ENCODE measurements around the gene DPYSL5.

The DPYSL5 gene

GRCh38 chr2:26843041-26843440 lies 4.9 kb upstream of the DPYSL5 start:
- DNase-seq (ENCODE audit: low read depth, low spot score), result no peak
- H3K27ac ChIP-seq, result no peak overlapping the region

GRCh38 chr2:26845021-26845420 lies 2.9 kb upstream of the DPYSL5 start:
- DNase-seq (ENCODE audit: low read depth, low spot score), result no peak
- no peak overlapping the region for H3K27ac ChIP-seq

- no peak for DNase-seq (ENCODE audit: low read depth, low spot score)
- no peak overlapping the region for H3K27ac ChIP-seq
Observed at GRCh38 chr2:26846334-26847306, 1.3 kb upstream of the DPYSL5 start.

GRCh38 chr2:26847307-26847654 lies 651 bp upstream of the DPYSL5 start:
- H3K27ac ChIP-seq, result no peak overlapping the region
- DNase-seq (ENCODE audit: low read depth, low spot score), result no peak

- no peak for DNase-seq (ENCODE audit: low read depth, low spot score)
- H3K27ac ChIP-seq, result no peak overlapping the region
Observed at GRCh38 chr2:26848336-26849055, 564 bp downstream of the DPYSL5 start.

GRCh38 chr2:26849056-26849999 lies 1.4 kb downstream of the DPYSL5 start:
- no peak overlapping the region for H3K27ac ChIP-seq

GRCh38 chr2:26850000-26850431 lies 2.1 kb downstream of the DPYSL5 start:
- no peak for DNase-seq (ENCODE audit: low read depth, low spot score)
- no peak overlapping the region for H3K27ac ChIP-seq

More at GRCh38 chr2:26849056-26849999, 1.4 kb downstream of the DPYSL5 start:
- DNase-seq (ENCODE audit: low read depth, low spot score), result no peak

GRCh38 chr2:26850505-26850904 lies 2.6 kb downstream of the DPYSL5 start:
- H3K27ac ChIP-seq, result no peak overlapping the region
- DNase-seq (ENCODE audit: low read depth, low spot score), result no peak

- H3K27ac ChIP-seq, result no peak overlapping the region
- DNase-seq (ENCODE audit: low read depth, low spot score), result no peak
Observed at GRCh38 chr2:26852405-26853306, 4.7 kb downstream of the DPYSL5 start.

- no peak for DNase-seq (ENCODE audit: low read depth, low spot score)
- no peak overlapping the region for H3K27ac ChIP-seq
Observed at GRCh38 chr2:26853751-26854150, 5.8 kb downstream of the DPYSL5 start.

GRCh38 chr2:26854283-26854827 lies 6.4 kb downstream of the DPYSL5 start:
- no peak for DNase-seq (ENCODE audit: low read depth, low spot score)
- no peak overlapping the region for H3K27ac ChIP-seq

GRCh38 chr2:26855466-26855865 lies 7.5 kb downstream of the DPYSL5 start:
- no peak overlapping the region for H3K27ac ChIP-seq
- no peak for DNase-seq (ENCODE audit: low read depth, low spot score)

- DNase-seq (ENCODE audit: low read depth, low spot score), result no peak
- H3K27ac ChIP-seq, result no peak overlapping the region
Observed at GRCh38 chr2:26859622-26860021, 11.7 kb downstream of the DPYSL5 start.

GRCh38 chr2:26860211-26860850 lies 12.4 kb downstream of the DPYSL5 start:
- DNase-seq (ENCODE audit: low read depth, low spot score), result no peak
- H3K27ac ChIP-seq, result no peak overlapping the region

- no peak overlapping the region for H3K27ac ChIP-seq
- no peak for DNase-seq (ENCODE audit: low read depth, low spot score)
Observed at GRCh38 chr2:26861610-26862224, 13.8 kb downstream of the DPYSL5 start.

GRCh38 chr2:26864226-26864625 lies 16.3 kb downstream of the DPYSL5 start:
- no peak for DNase-seq (ENCODE audit: low read depth, low spot score)
- no peak overlapping the region for H3K27ac ChIP-seq

- DNase-seq (ENCODE audit: low read depth, low spot score), result no peak
- no peak overlapping the region for H3K27ac ChIP-seq
Observed at GRCh38 chr2:26864646-26865045, 16.7 kb downstream of the DPYSL5 start.

GRCh38 chr2:26870585-26871095 lies 22.7 kb downstream of the DPYSL5 start:
- DNase-seq (ENCODE audit: low read depth, low spot score), result no peak
- no peak overlapping the region for H3K27ac ChIP-seq

Measured in epithelial cell of prostate (primary cell).